DMS153 (cell line): ENCODE results near the gene PLAU.

Experiments
- DNase-seq: peaks from one replicate; lab custom pipeline; 2025; lab: John Stamatoyannopoulos, UW

PLAU gene

DNA sequence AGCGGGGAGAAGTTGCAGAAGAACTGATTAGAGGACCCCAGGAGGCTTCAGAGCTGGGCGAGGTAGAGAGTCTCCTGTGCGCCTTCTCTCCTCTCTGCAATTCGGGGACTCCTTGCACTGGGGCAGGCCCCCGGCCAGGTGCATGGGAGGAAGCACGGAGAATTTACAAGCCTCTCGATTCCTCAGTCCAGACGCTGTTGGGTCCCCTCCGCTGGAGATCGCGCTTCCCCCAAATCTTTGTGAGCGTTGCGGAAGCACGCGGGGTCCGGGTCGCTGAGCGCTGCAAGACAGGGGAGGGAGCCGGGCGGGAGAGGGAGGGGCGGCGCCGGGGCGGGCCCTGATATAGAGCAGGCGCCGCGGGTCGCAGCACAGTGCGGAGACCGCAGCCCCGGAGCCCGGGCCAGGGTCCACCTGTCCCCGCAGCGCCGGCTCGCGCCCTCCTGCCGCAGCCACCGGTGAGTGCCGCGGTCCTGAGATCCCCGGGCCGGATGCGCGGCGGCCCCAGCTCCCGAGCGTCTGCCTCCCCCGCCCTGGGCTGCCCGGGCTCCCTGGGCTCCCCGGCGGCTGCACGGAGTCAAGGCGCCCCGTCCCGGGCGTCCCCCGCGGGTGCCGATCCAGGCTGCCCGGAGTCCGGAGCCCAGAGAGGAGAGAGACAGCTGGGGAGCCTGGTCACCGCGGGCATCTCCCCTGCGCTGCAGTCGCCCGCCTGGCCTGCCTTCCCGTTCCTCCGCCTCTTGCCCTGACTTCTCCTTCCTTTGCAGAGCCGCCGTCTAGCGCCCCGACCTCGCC lies at the start of gene PLAU:
Gene PLAU, plus strand, starts transcription at position 369 of the 789 bp plus-strand sequence. CDS start 424 bp downstream, outside the sequence.
- DNase-seq: no peak

DNA sequence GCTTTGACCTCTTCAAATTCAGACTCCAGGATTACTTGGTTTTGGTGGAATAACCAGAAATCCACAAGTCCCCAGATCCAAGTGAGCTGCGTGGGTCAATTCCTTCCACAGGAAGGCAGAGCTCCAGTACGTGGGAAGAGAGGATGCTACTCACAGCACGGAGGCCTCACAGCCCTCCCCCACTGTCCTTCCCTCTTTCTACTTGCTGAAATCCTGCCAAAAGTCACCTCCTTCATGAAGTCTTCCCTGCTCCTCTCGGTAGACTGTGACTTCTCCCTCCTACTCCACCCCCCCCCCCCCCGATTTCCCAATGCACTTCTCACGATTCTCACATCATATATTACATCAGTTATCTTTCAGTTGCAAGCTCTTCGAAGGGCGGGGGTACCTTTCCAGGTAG lies 48.9 kb upstream of the PLAU start:
- no peak for DNase-seq

DNA sequence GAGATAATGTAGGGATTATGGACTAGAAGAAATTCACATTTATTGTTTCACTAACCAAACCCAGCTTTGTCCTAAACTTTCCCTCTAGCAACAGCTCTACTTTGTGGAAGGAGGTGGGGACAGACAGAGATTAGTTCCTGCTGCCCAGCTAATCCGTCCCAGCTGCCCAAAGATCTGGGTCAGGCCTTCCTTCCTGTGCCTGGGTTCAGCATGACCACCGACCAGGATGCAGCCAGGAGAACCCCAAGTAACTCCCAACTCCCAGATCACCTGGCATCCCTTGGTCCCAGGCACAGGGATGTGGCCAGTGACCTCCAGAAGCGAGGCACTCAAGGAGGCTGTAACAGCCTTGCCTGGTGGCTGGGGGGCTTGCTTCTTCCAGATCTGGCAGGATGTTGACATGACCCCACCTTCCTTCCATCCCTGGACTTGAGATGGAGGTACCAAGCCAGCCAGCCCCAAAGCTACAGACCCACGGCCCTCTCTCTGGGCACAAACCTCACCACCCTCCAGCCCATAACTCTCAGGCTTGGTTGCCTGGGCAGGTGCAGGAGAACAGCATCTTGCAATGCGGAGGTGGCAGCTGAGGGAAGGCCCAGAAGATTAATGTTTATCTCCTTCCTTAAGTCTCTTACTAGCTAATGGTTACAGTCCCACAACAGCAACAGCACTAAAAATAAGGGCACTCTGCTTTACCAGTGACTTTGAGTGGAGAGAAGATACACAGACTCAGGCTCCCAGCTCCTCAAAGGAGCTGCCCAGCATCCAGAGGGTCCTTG lies 47.7 kb upstream of the PLAU start:
- DNase-seq: no peak

DNA sequence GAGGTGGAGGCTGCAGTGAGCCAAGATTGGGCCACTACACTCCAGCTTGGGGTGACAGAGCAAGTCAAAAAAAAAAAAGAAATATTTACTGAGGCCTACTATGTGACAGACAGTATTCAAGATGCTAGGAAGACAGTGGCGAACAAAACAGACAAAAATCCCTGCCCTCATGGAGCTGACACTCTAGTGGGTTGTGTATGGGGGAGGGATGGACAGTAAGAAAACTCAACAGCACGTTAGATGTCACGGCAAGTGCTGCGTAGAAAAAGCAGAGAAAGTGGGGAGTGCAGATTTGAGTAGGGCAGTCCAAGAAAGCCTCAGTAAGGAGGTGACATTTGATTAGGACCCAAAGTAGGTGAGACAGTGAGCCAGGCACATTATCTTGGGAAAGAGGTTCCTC lies 46.7 kb upstream of the PLAU start:
- no peak for DNase-seq

DNA sequence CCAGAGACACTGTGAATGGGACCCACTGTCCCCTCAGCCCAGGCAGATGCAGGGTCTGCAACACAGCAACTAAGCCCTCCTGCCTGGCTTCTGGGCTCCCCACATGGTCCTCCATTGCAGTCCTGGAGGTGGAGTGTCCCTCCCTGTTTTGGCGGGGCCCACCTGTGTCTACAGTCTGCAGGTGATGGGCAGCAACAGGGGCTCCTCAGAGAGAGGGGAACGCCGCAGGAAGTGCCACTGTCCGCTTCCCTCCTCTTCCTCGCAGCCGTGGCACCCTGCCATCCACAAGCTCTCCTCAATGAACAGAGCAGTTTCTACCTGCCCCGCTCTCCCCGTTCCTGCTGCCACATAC lies 45.8 kb upstream of the PLAU start:
- no peak for DNase-seq

GRCh38 chr10:73865459-73866442 lies 45.2 kb upstream of the PLAU start:
- DNase-seq: no peak

GRCh38 chr10:73866621-73867020 lies 44.3 kb upstream of the PLAU start:
- DNase-seq: no peak

GRCh38 chr10:73867126-73867807 lies 43.7 kb upstream of the PLAU start:
- DNase-seq: no peak

DNA sequence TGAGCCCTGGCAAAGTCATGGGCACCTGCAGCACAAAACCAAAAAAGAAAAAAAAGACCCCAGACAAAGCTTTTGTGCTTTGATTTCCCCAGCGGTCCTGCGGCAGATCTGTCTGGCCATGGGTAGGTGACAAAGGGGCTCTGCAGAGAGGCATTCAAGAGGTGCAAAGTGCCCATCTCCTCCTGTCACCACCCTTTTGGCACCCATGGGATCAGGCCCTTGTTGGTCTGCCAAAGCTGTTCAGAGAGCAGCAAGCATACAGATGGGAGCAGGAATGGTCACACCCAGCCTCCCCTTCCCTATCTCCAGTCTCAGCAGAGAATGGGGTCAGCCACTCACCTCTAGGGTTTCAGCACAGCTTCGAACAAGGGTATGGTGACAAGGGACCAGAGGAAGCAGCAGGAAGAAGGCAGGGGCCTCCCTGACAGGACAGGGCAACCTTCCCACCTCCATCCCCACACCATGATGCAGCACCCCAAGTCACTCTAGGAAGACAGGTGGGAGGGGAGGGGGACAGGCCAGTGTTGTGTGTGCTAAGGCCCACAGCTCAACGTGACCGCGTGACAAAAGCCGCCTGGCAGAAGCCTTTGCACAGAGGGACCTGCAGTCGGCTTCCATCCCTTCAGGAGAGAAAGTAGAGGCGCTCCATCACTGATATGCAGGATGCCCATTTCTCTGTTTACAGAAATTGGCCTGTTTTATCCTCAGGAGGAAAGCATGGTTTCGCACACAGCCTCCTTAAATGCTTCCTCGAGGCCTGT lies 42.9 kb upstream of the PLAU start:
- DNase-seq: no peak

DNA sequence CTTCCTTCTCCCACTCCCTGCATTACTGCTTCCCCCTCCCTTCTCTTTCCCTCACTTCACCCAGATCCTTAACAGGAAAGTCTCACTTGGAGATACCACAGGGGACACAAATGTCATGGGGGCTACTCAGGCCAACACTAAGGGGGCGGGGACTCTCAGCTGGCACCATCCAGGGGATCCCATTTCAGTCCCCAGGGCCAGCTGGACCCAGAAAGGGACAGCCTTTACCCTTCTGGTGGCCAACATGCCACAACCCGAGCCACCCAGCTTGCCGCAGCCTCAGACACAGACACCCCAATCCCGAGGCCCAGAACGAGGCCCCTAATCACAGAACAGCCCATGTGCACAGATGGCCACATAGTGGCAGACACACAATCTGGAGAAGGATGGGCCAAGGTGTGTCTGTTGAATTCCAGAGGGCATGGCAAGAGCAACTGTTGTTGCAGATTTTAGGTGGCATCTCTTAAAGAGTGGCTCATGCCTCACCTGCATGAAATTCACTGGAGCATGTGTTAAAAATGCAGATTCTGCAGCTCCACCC lies 42.2 kb upstream of the PLAU start:
- DNase-seq: no peak

- DNase-seq: no peak
Measured at GRCh38 chr10:73871295-73872189, 39.4 kb upstream of the PLAU start.

GRCh38 chr10:73872190-73872710 lies 38.7 kb upstream of the PLAU start:
- DNase-seq: no peak

DNA sequence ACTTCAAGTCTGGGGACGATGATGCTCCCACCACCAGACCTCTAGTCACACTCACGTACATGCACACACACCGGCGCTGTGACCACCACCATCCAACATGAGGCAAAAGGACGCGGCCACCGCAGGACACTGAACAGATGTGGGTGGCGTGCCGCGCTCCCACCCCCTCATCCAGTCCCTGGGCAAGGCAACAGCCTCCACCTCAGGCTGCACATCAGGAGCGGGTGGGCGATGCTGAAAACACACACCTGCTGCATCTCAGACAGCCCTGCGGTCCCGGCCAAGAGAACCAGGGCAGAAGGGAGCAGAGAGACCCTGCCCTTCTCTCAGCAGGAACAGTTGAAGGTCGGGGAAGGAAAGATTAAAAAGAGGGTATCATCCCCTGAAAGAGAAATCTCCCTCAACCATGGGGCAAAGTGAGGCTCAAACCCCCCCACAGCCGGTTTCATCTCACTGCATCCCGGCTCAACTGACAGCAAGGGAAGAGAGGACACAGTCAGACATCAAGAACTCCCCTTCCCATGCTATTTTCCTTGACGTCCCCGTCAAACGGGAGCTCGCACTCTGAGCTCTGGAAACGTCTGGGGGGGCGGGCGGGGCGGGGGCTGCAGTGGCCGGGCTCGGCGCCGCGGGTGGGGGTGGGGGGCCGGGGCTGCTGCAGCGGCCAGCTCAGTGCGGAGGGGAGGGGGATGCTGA lies 37.6 kb upstream of the PLAU start:
- DNase-seq: no peak

- no peak for DNase-seq
Measured at GRCh38 chr10:73873838-73874215, 37.1 kb upstream of the PLAU start.

DNA sequence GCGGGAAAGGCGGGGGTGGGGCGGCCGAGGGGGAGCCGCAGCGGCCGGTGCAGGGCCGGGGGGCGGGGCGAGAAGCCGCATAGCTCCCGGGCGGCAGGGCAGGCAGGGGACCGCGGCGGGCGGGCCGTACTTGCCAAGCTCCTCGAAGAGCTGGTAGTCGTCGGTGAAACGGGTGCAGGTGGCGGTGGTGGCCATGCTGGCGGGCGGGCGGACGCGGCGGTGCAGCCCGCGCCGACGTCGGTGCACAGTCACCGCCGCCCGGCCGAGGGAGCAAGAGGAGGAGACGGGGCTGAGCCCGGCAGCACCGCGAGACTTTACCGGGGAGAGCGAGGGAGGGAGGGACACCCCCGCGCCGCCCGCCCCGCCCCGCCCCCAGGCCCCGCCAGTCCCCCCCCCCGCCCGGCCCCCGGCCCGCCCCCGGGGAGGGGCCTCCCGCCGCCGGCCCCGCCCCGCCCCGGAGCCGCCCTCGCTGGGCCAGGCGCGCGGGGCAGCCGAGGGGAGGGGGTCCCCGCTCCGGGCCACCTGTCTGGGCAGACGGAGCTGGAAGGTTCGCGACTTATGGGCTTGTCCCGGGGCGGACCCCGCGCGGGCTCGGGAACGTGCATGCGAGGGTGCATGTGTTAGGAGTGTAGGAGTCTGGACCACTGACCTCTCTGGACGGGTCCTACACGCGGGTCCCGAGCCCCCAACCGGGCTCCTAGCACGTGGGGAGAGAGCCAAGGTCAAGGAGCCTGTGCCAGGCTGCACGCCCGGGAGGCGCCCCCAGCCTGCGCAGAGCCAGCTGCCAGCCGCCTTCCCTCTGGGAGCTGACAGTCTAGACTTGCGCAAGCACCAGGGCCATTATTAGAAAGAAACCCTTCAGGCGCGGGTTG lies 36.4 kb upstream of the PLAU start, which contains the start of gene CAMK2G:
Gene CAMK2G, minus strand, starts transcription at position 289 of the 872 bp plus-strand sequence. Its CDS starts 94 bp downstream, at position 195.
- DNase-seq: peak; percentile 29

GRCh38 chr10:73875139-73875475 lies 35.8 kb upstream of the PLAU start:
- no peak for DNase-seq

DNA sequence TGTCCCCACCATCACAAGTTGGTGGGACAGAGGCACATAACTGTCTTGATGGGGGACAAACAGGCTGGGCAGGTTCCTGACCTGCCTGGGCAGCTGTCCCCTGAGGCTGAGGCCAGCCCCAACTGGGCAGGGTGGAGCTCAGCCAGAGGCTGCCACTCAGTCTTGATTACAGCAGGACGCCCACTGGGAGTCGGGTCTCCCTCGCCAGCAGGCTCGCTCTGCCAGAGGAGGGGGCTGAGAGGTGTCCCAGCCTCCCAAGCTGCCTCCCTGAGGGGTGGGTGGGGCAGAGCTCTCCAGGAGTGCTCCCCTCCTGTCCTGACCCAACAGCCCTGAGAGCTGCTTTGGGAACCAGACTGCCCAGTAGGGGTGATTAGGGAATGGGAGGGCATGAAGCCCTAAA lies 34.8 kb upstream of the PLAU start:
- no peak for DNase-seq

GRCh38 chr10:73876566-73876965 lies 34.4 kb upstream of the PLAU start:
- no peak for DNase-seq
